ENCODE results near the gene SFI1.

GRCh38 chr22:31461699-31462098 is 34.6 kb upstream of the SFI1 start:
- TF ChIP-seq EZH2phosphoT487 (IDR thresholded peaks at IDR 0.05; ENCODE audit: insufficient read depth, low read depth) (no peak), EZH2 (IDR thresholded peaks at IDR 0.05; ENCODE audit: insufficient read depth, poor library complexity, severe bottlenecking) (no peak)
